ENCODE results near the gene CSNK2A2.

Gene CSNK2A2

DNA sequence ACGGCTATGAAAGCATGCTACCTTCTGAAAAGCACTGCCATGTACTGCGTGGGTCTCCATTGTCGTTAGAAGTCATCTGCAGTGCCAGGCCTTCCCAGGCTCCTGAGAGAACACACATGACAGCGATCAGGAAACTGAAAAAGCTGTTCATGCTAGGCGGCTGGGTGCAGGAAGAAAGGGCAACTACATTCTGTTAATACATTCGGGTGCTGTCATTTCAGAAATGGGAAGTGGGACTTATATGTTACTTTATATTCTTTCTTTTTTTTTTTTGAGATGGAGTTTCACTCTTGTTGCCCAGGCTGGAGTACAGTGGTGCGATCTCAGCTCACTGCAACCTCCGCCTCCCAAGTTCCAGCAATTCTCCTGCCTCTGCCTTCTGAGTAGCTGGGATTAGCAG is 88.6 kb downstream of the CSNK2A2 start:
- no peak for DNase-seq

Measured in NCI-H446 treated with DMSO at 0.1 percent for 48 hours (cell line).